SK-N-SH (cell line): ENCODE results near the gene NEK9. TPM values are rescaled to one million over a fixed set of nuclear protein-coding genes. Genes with fewer than 3 reads are reported as not detected.

Source experiments
- CTCF ChIA-PET: fragments of 300-600, 350-600 bp; formaldehyde crosslinking; extraction: SDS; loops from one replicate; lab custom pipeline; 2021; lab: Yijun Ruan, JAX
- POLR2A ChIA-PET: fragments of 350-600 bp; sonication (Branson Sonifier 250); formaldehyde crosslinking; extraction: SDS; loops from one replicate; lab custom pipeline; 2020; ENCODE audit warnings: antibody characterized with exemption, inconsistent platforms; lab: Yijun Ruan, JAX
- DNase-seq: peaks from one replicate; pipeline ENCODE4 v3.0.0; 2012
- H2AFZ ChIP-seq: fragments of 200-600 bp; sonication (generic); 2 replicates; pipeline ENCODE4 v1.8.1; 2016; ENCODE audit warnings: antibody characterized with exemption, mild to moderate bottlenecking, low read depth
- H3F3A ChIP-seq: fragments of 200-600 bp; sonication (generic); replicated peaks from 2 replicates; pipeline ENCODE3; 2016; ENCODE audit warnings: antibody characterized with exemption, mild to moderate bottlenecking; ENCODE audit not compliant: insufficient read depth
- H3K27ac ChIP-seq, 2 experiments: fragments of 200-500 bp in 1 of 2; fragments of 200-600 bp in 1 of 2; sonication (Bioruptor generic) in 1 of 2; sonication (generic), shearing (Covaris generic) in 1 of 2; 2 replicates each; pipeline versions ENCODE4 v1.5.1 to v1.6.1; 2014 to 2016; ENCODE audit warnings: low read depth in 2 of 2, inconsistent platforms in 1 of 2, low read length in 1 of 2, mild to moderate bottlenecking in 1 of 2, mixed read lengths in 1 of 2
- H3K27me3 ChIP-seq: fragments of 200-600 bp; sonication (generic), shearing (Covaris generic); 2 replicates; pipeline ENCODE4 v1.6.1; 2016; ENCODE audit warnings: mixed run types; ENCODE audit not compliant: insufficient read depth
- H3K36me3 ChIP-seq, 2 experiments: fragments of 200-500 bp in 1 of 2; fragments of 200-600 bp in 1 of 2; sonication (Bioruptor generic) in 1 of 2; sonication (generic) in 1 of 2; replicated peaks in 1 of 2; 2 replicates each; pipeline versions ENCODE3 to v1.5.1; 2014 to 2016; ENCODE audit warnings: low read length in 1 of 2, mild to moderate bottlenecking in 1 of 2; ENCODE audit not compliant: insufficient read depth in 2 of 2, control insufficient read depth in 1 of 2
- H3K4me1 ChIP-seq, 2 experiments: fragments of 200-500 bp in 1 of 2; fragments of 200-600 bp in 1 of 2; sonication (Bioruptor generic) in 1 of 2; sonication (generic), shearing (Covaris generic) in 1 of 2; 2 replicates each; pipeline versions ENCODE4 v1.5.1 to v1.6.1; 2014 to 2016; ENCODE audit warnings: low read depth in 1 of 2, low read length in 1 of 2, mixed run types in 1 of 2; ENCODE audit not compliant: insufficient read depth in 2 of 2, control insufficient read depth in 1 of 2
- H3K4me2 ChIP-seq: fragments of 200-600 bp; sonication (generic), shearing (Covaris generic); 2 replicates; pipeline ENCODE4 v1.6.1; 2017; ENCODE audit warnings: mixed run types
- H3K4me3 ChIP-seq, 2 experiments: fragments of 200-500 bp in 1 of 2; fragments of 200-600 bp in 1 of 2; sonication (Bioruptor generic) in 1 of 2; sonication (generic), shearing (Covaris generic) in 1 of 2; 2 replicates each; pipeline versions ENCODE4 v1.5.1 to v1.8.1; 2014 to 2016; ENCODE audit warnings: low read depth in 2 of 2, inconsistent platforms in 1 of 2, low read length in 1 of 2, mild to moderate bottlenecking in 1 of 2, mixed read lengths in 1 of 2, moderate library complexity in 1 of 2
- H3K79me2 ChIP-seq: fragments of 200-600 bp; sonication (generic); 2 replicates; pipeline ENCODE4 v1.8.1; 2017; ENCODE audit warnings: mild to moderate bottlenecking; ENCODE audit not compliant: insufficient read depth
- H3K9ac ChIP-seq: fragments of 200-600 bp; sonication (generic); 2 replicates; pipeline ENCODE4 v1.6.1; 2017; ENCODE audit warnings: mixed run types
- H3K9me2 ChIP-seq: fragments of 200-600 bp; sonication (generic); 2 replicates; pipeline ENCODE4 v1.6.1; 2017; ENCODE audit warnings: mixed run types
- H3K9me3 ChIP-seq: fragments of 200-600 bp; sonication (generic); 2 replicates; pipeline ENCODE4 v1.6.1; 2017; ENCODE audit warnings: mixed run types, mild to moderate bottlenecking, moderate library complexity
- H4K20me1 ChIP-seq: fragments of 200-600 bp; sonication (generic); 2 replicates; pipeline ENCODE4 v1.6.1; 2017; ENCODE audit warnings: mild to moderate bottlenecking, mixed run types; ENCODE audit not compliant: insufficient read depth
- CHD2 ChIP-seq: fragments of 150-350 bp; IDR thresholded peaks from 2 replicates; pipeline ENCODE4 v1.6.1; 2018; ENCODE audit warnings: low read length; ENCODE audit not compliant: partially characterized antibody
- ELF1 ChIP-seq: IDR thresholded peaks from 2 replicates; pipeline ENCODE4 v1.4.0; 2012
- EP300 ChIP-seq, 2 experiments: IDR thresholded peaks; 2 replicates each; pipeline versions ENCODE4 v1.4.0 to v1.6.1; 2012; ENCODE audit warnings: borderline replicate concordance in 1 of 2, low read depth in 1 of 2, low read length in 1 of 2
- GABPA ChIP-seq: IDR thresholded peaks from 2 replicates; pipeline ENCODE4 v1.4.0; 2012; ENCODE audit warnings: low read depth, mild to moderate bottlenecking
- GATA2 ChIP-seq: sonication (generic); formaldehyde crosslinking; IDR thresholded peaks from 2 replicates; pipeline ENCODE4 v1.5.0; 2020; ENCODE audit warnings: mild to moderate bottlenecking, missing genetic modification reagents
- MEF2A ChIP-seq: IDR thresholded peaks from 2 replicates; pipeline ENCODE4 v1.4.0; 2012; ENCODE audit warnings: low read depth, borderline replicate concordance
- NFIC ChIP-seq: IDR thresholded peaks from 2 replicates; pipeline ENCODE4 v1.4.0; 2012; ENCODE audit warnings: borderline replicate concordance
- NRF1 ChIP-seq: IDR thresholded peaks from 2 replicates; pipeline ENCODE4 v1.6.1; 2012; ENCODE audit warnings: low read depth, mild to moderate bottlenecking, low read length
- POLR2AphosphoS5 ChIP-seq: IDR thresholded peaks from 2 replicates; pipeline ENCODE4 v1.6.1; 2012; ENCODE audit warnings: low read depth, low read length
- RAD21 ChIP-seq: IDR thresholded peaks from 2 replicates; pipeline ENCODE4 v1.6.1; 2012; ENCODE audit warnings: mild to moderate bottlenecking, low read length
- RXRA ChIP-seq: IDR thresholded peaks from 2 replicates; pipeline ENCODE4 v1.4.0; 2012; ENCODE audit warnings: low read depth, mild to moderate bottlenecking, borderline replicate concordance
- TAF1 ChIP-seq: IDR thresholded peaks from 2 replicates; pipeline ENCODE4 v1.6.1; 2012; ENCODE audit warnings: low read depth, mild to moderate bottlenecking, low read length, moderate library complexity, borderline replicate concordance
- TCF12 ChIP-seq: IDR thresholded peaks from 2 replicates; pipeline ENCODE4 v1.4.0; 2012
- ZBTB33 ChIP-seq: IDR thresholded peaks from 2 replicates; pipeline ENCODE4 v1.4.0; 2012; ENCODE audit warnings: low read depth, borderline replicate concordance
- WGBS: methylation state at CpG from one replicate; pipeline ENCODE4 v1.1.6; 2017; ENCODE audit warnings: low lambda C conversion rate; 5-methylcytosine and 5-hydroxymethylcytosine counted together
- polyA plus RNA-seq, 3 experiments: library from polyadenylated mRNA; depleted of rRNA; stranded (reverse); fragments of >200 nt; gene quantifications; 2 replicates each; pipeline ENCODE4 v1.2.3, GENCODE V29; 2012
- TF ChIP-seq, protein P1 (sequence below): fragments of 150-350 bp; IDR thresholded peaks from 2 replicates; pipeline ENCODE4 v1.6.1; 2016; ENCODE audit warnings: mild to moderate bottlenecking, low read depth, low read length
- TF ChIP-seq, protein P2 (sequence below): IDR thresholded peaks from 2 replicates; pipeline ENCODE4 v1.4.0; 2012; ENCODE audit warnings: low read depth, borderline replicate concordance
- TF ChIP-seq, protein P3 (sequence below): IDR thresholded peaks from 2 replicates; pipeline ENCODE4 v1.6.1; 2012; ENCODE audit warnings: mild to moderate bottlenecking, low read depth, low read length, moderate library complexity

Gene NEK9
- polyA plus RNA-seq, 1 of the 3 experiments (the other 2 are of a cell fraction) = 48.1 TPM

- TF ChIP-seq NRF1 (no peak), GATA2 (CRISPR knock-in tag) (no peak), RAD21 (peak; percentile 88), TAF1 (no peak), POLR2AphosphoS5 (no peak), MEF2A (no peak), TCF12 (no peak), NFIC (no peak), CHD2 (no peak), EP300 (IDR thresholded peaks at IDR 0.05; ENCODE audit: borderline replicate concordance in 1 of 2, low read depth in 1 of 2, low read length in 1 of 2) (no peak), RXRA (no peak), GABPA (no peak)
- TF ChIP-seq, protein P1, sequence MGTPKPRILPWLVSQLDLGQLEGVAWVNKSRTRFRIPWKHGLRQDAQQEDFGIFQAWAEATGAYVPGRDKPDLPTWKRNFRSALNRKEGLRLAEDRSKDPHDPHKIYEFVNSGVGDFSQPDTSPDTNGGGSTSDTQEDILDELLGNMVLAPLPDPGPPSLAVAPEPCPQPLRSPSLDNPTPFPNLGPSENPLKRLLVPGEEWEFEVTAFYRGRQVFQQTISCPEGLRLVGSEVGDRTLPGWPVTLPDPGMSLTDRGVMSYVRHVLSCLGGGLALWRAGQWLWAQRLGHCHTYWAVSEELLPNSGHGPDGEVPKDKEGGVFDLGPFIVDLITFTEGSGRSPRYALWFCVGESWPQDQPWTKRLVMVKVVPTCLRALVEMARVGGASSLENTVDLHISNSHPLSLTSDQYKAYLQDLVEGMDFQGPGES = no peak
- TF ChIP-seq, protein P2, sequence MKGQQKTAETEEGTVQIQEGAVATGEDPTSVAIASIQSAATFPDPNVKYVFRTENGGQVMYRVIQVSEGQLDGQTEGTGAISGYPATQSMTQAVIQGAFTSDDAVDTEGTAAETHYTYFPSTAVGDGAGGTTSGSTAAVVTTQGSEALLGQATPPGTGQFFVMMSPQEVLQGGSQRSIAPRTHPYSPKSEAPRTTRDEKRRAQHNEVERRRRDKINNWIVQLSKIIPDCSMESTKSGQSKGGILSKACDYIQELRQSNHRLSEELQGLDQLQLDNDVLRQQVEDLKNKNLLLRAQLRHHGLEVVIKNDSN = no peak
Observed at GRCh38 chr14:75132382-75133086, 5.7 kb upstream of the NEK9 start (continued).

GRCh38 chr14:75128596-75128990 lies 1.7 kb upstream of the NEK9 start:
- H3K9ac ChIP-seq = no peak overlapping the region
- no peak overlapping the region for H3K27ac ChIP-seq
- peaks cover 48% of the 10 kb centered on the region for H3F3A ChIP-seq
- peaks cover 3 to 17% of the 10 kb centered on the region in 2 experiments; a peak in 3 of 4 replicates for H3K4me1 ChIP-seq
- TF ChIP-seq, protein P3, sequence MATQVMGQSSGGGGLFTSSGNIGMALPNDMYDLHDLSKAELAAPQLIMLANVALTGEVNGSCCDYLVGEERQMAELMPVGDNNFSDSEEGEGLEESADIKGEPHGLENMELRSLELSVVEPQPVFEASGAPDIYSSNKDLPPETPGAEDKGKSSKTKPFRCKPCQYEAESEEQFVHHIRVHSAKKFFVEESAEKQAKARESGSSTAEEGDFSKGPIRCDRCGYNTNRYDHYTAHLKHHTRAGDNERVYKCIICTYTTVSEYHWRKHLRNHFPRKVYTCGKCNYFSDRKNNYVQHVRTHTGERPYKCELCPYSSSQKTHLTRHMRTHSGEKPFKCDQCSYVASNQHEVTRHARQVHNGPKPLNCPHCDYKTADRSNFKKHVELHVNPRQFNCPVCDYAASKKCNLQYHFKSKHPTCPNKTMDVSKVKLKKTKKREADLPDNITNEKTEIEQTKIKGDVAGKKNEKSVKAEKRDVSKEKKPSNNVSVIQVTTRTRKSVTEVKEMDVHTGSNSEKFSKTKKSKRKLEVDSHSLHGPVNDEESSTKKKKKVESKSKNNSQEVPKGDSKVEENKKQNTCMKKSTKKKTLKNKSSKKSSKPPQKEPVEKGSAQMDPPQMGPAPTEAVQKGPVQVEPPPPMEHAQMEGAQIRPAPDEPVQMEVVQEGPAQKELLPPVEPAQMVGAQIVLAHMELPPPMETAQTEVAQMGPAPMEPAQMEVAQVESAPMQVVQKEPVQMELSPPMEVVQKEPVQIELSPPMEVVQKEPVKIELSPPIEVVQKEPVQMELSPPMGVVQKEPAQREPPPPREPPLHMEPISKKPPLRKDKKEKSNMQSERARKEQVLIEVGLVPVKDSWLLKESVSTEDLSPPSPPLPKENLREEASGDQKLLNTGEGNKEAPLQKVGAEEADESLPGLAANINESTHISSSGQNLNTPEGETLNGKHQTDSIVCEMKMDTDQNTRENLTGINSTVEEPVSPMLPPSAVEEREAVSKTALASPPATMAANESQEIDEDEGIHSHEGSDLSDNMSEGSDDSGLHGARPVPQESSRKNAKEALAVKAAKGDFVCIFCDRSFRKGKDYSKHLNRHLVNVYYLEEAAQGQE = no peak
- TF ChIP-seq ZBTB33 (no peak), NRF1 (no peak), ELF1 (no peak), GABPA (no peak), GATA2 (CRISPR knock-in tag) (no peak)
- TF ChIP-seq, all 33 proteins: peak for 0
- ChIA-PET CTCF (interaction anchor here (0.6 to 11.6 kb wide), 3 partner anchors 13 to 172 kb away, joined by 3 to 237 read pairs (median 6); no protein-coding TSS in a partner anchor), POLR2A (no interaction called here)
- H3K27me3 ChIP-seq = no peaks in the 10 kb centered on the region
- H2AFZ ChIP-seq = no peak overlapping the region
- no peak for DNase-seq
- H3K9me2 ChIP-seq = no peaks in the 10 kb centered on the region
- H3K79me2 ChIP-seq = peaks cover 50% of the 10 kb centered on the region
- H3K4me2 ChIP-seq = peak overlapping the region; percentile 75; the same call in 1 of the 2 replicates
- H3K9me3 ChIP-seq = no peaks in the 10 kb centered on the region
- H3K36me3 ChIP-seq = peaks cover 10 to 33% of the 10 kb centered on the region in 2 experiments
- 93% methylated on average over 5 of the region's 5 CpGs for whole genome bisulfite sequencing
- 0 out of 2 replicates have a peak, but pooled peaks cover 2% of the 10 kb centered on the region for H4K20me1 ChIP-seq
- H3K4me3 ChIP-seq = no peak overlapping the region
